H9 (cell line): ENCODE results near the gene TRIM2. TPM values are rescaled to one million over a fixed set of nuclear protein-coding genes. Genes with fewer than 3 reads are reported as not detected.

Experiments used
- DNase-seq: peaks from one replicate; pipeline ENCODE4 v3.0.0-alpha.2; 2017
- H2AFZ ChIP-seq: one replicate; pipeline ENCODE4 v1.6.1; 2013; ENCODE audit warnings: mild to moderate bottlenecking, low read length, control low read depth, moderate library complexity
- H2AK5ac ChIP-seq: 2 replicates; pipeline ENCODE4 v1.6.1; 2013; ENCODE audit warnings: low read length, control low read depth, mixed read lengths; ENCODE audit not compliant: insufficient read length
- H2BK120ac ChIP-seq: one replicate; pipeline ENCODE4 v1.6.1; 2013; ENCODE audit warnings: low read depth, mild to moderate bottlenecking, low read length, control low read depth, inconsistent platforms; ENCODE audit not compliant: poor library complexity, severe bottlenecking
- H2BK12ac ChIP-seq: 2 replicates; pipeline ENCODE4 v1.6.1; 2013; ENCODE audit warnings: low read length, control low read depth, mixed read lengths, low read depth; ENCODE audit not compliant: insufficient read length
- H2BK15ac ChIP-seq: 2 replicates; pipeline ENCODE4 v1.6.1; 2013; ENCODE audit warnings: low read depth, low read length, control low read depth
- H2BK20ac ChIP-seq: one replicate; pipeline ENCODE4 v1.6.1; 2013; ENCODE audit warnings: low read depth, mild to moderate bottlenecking, low read length, control low read depth, inconsistent platforms; ENCODE audit not compliant: poor library complexity, severe bottlenecking
- H2BK5ac ChIP-seq: 2 replicates; pipeline ENCODE4 v1.6.1; 2013; ENCODE audit warnings: low read length, control low read depth, mixed read lengths; ENCODE audit not compliant: insufficient read length
- H3K14ac ChIP-seq: 2 replicates; pipeline ENCODE4 v1.6.1; 2013; ENCODE audit warnings: low read length, control low read depth; ENCODE audit not compliant: insufficient read depth
- H3K18ac ChIP-seq: 2 replicates; pipeline ENCODE4 v1.6.1; 2013; ENCODE audit warnings: low read depth, mild to moderate bottlenecking, mixed read lengths, low read length, control low read depth; ENCODE audit not compliant: insufficient read length
- H3K23ac ChIP-seq: 2 replicates; pipeline ENCODE4 v1.6.1; 2013; ENCODE audit warnings: low read length, control low read depth, mixed read lengths, low read depth; ENCODE audit not compliant: insufficient read length
- H3K23me2 ChIP-seq: 2 replicates; pipeline ENCODE4 v1.6.1; 2013; ENCODE audit warnings: low read depth, mild to moderate bottlenecking, mixed read lengths, low read length, control low read depth; ENCODE audit not compliant: insufficient read length, poor library complexity, severe bottlenecking
- H3K27ac ChIP-seq: 2 replicates; pipeline ENCODE4 v1.5.1; 2013; ENCODE audit warnings: low read length, control low read depth, mixed read lengths, low read depth; ENCODE audit not compliant: insufficient read length
- H3K27me3 ChIP-seq: 2 replicates; pipeline ENCODE4 v1.6.1; 2013; ENCODE audit warnings: low read length, control low read depth, inconsistent platforms; ENCODE audit not compliant: insufficient read depth
- H3K4ac ChIP-seq: 2 replicates; pipeline ENCODE4 v1.6.1; 2013; ENCODE audit warnings: low read depth, mild to moderate bottlenecking, control low read depth, inconsistent platforms, low read length, moderate library complexity
- H3K4me1 ChIP-seq: 2 replicates; pipeline ENCODE4 v1.6.1; 2013; ENCODE audit warnings: low read length, control low read depth, inconsistent platforms; ENCODE audit not compliant: insufficient read depth
- H3K4me2 ChIP-seq: 2 replicates; pipeline ENCODE4 v1.6.1; 2013; ENCODE audit warnings: low read length, control low read depth, mixed read lengths; ENCODE audit not compliant: insufficient read length, insufficient read depth
- H3K56ac ChIP-seq: 2 replicates; pipeline ENCODE4 v1.6.1; 2013; ENCODE audit warnings: low read depth, mild to moderate bottlenecking, mixed read lengths, low read length, control low read depth; ENCODE audit not compliant: insufficient read length
- H3K79me1 ChIP-seq: 2 replicates; pipeline ENCODE4 v1.6.1; 2013; ENCODE audit warnings: low read depth, mild to moderate bottlenecking, moderate library complexity, low read length, control low read depth, inconsistent platforms; ENCODE audit not compliant: insufficient read depth, poor library complexity, severe bottlenecking
- H3K79me2 ChIP-seq: 2 replicates; pipeline ENCODE4 v1.6.1; 2013; ENCODE audit warnings: low read length, control low read depth, inconsistent platforms; ENCODE audit not compliant: insufficient read depth
- H3K9ac ChIP-seq: 2 replicates; pipeline ENCODE4 v1.6.1; 2013; ENCODE audit warnings: low read length, control low read depth, mixed read lengths; ENCODE audit not compliant: insufficient read length; ENCODE audit errors: extremely low read depth
- H3K9me3 ChIP-seq: one replicate; pipeline ENCODE4 v1.6.1; 2013; ENCODE audit warnings: low read depth, low read length, inconsistent platforms; ENCODE audit not compliant: control insufficient read depth
- H3T11ph ChIP-seq: one replicate; pipeline ENCODE4 v1.6.1; 2013; ENCODE audit warnings: mild to moderate bottlenecking, low read length, control low read depth, inconsistent platforms
- H4K20me1 ChIP-seq: one replicate; pipeline ENCODE4 v1.6.1; 2013; ENCODE audit not compliant: control insufficient read depth, insufficient read length, insufficient read depth
- H4K5ac ChIP-seq: 2 replicates; pipeline ENCODE4 v1.6.1; 2013; ENCODE audit warnings: low read depth, mild to moderate bottlenecking, mixed read lengths, low read length, control low read depth; ENCODE audit not compliant: insufficient read length
- H4K8ac ChIP-seq: replicated peaks from 2 replicates; pipeline ENCODE4 v1.6.1; 2013; ENCODE audit warnings: low read length, control low read depth, mixed read lengths, low read depth; ENCODE audit not compliant: insufficient read length
- H4K91ac ChIP-seq: 2 replicates; pipeline ENCODE4 v1.6.1; 2013; ENCODE audit warnings: low read depth, mild to moderate bottlenecking, moderate library complexity, mixed read lengths, low read length, control low read depth; ENCODE audit not compliant: insufficient read length
- H3K27ac Mint-ChIP-seq, 3 experiments: 2 replicates in 2 of 3; 3 replicates in 1 of 3; pipeline ENCODE4 v1.8.0; 2020 to 2021; ENCODE audit warnings: mixed read lengths in 3 of 3, mild to moderate bottlenecking in 1 of 3, moderate library complexity in 1 of 3
- H3K27me3 Mint-ChIP-seq: 2 replicates; pipeline ENCODE4 v1.8.0; 2021; ENCODE audit warnings: low read depth, mild to moderate bottlenecking, moderate library complexity, mixed read lengths
- H3K36me3 Mint-ChIP-seq, 3 experiments: 2 replicates in 2 of 3; 3 replicates in 1 of 3; pipeline ENCODE4 v1.8.0; 2020 to 2021; ENCODE audit warnings: low read depth in 3 of 3, mixed read lengths in 3 of 3; ENCODE audit not compliant: insufficient read depth in 1 of 3
- H3K4me1 Mint-ChIP-seq, 2 experiments: 2 replicates each; pipeline ENCODE4 v1.8.0; 2020; ENCODE audit warnings: mixed read lengths in 2 of 2
- H3K4me3 Mint-ChIP-seq, 2 experiments: 2 replicates in 1 of 2; 3 replicates in 1 of 2; pipeline ENCODE4 v1.8.0; 2020 to 2021; ENCODE audit warnings: mild to moderate bottlenecking in 2 of 2, mixed read lengths in 2 of 2, moderate library complexity in 1 of 2
- H3K9me3 Mint-ChIP-seq, 2 experiments: 2 replicates in 1 of 2; 3 replicates in 1 of 2; pipeline ENCODE4 v1.8.0; 2020; ENCODE audit warnings: mild to moderate bottlenecking in 2 of 2, mixed read lengths in 2 of 2, moderate library complexity in 1 of 2
- WGBS: extraction: QIAGEN DNeasy Blood & Tissue Kit; methylation state at CpG from one replicate; pipeline ENCODE4 v1.1.7; 2013; ENCODE audit warnings: missing lambda C conversion rate, low lambda C conversion rate, mixed read lengths; ENCODE audit not compliant: insufficient read length; ENCODE audit errors: extremely low coverage; 5-methylcytosine and 5-hydroxymethylcytosine counted together
- total RNA-seq: library from RNA; stranded (reverse); gene quantifications from 2 replicates; pipeline ENCODE4 v1.2.1, GENCODE V29; 2021
- TF ChIP-seq, protein P1 (sequence below): fragments of 200-600 bp; sonication (generic); conservative IDR thresholded peaks from 3 replicates; pipeline ENCODE4 v1.8.0; 2021; ENCODE audit warnings: antibody characterized with exemption, mild to moderate bottlenecking

The TRIM2 gene
- total RNA-seq, 1 experiment from 2014 or later = 28.9 TPM

GRCh38 chr4:153349206-153349805 is 145.1 kb downstream of the TRIM2 start:
- Histone ChIP-seq H3K23ac (no peak overlapping the region), H2AFZ (no peak overlapping the region), H4K91ac (no peak overlapping the region), H2BK12ac (no peak overlapping the region), H3K23me2 (peaks cover 6% of the 10 kb centered on the region), H3K4me2 (no peak overlapping the region), H3K14ac (no peak overlapping the region), H3T11ph (no peak overlapping the region), H3K56ac (no peak overlapping the region), H3K27me3 (no peaks in the 10 kb centered on the region), H3K79me2 (peaks cover 10% of the 10 kb centered on the region; the same call in 1 of the 2 replicates), H3K9ac (no peak overlapping the region), H4K5ac (no peak overlapping the region), H4K8ac (no peak overlapping the region), H2BK15ac (no peak overlapping the region), H3K4me1 (no peaks in the 10 kb centered on the region; the same call in 1 of the 2 replicates), H2AK5ac (no peak overlapping the region), H2BK20ac (no peak overlapping the region), H4K20me1 (no peaks in the 10 kb centered on the region), H2BK5ac (no peak overlapping the region), H3K18ac (no peak overlapping the region), H3K4ac (no peak overlapping the region), H2BK120ac (no peak overlapping the region), H3K9me3 (no peaks in the 10 kb centered on the region), H3K79me1 (peaks cover 5% of the 10 kb centered on the region), H3K27ac (no peak overlapping the region)
- no peak overlapping the region for H3K4me3 Mint-ChIP-seq
- no peaks in the 10 kb centered on the region for H3K9me3 Mint-ChIP-seq
- no CpG with 5 or more reads among the region's 1 CpG for WGBS
- H3K4me1 Mint-ChIP-seq = peaks cover 28 to 34% of the 10 kb centered on the region in 2 experiments
- no peaks in the 10 kb centered on the region; the same call in 1 of the 2 replicates for H3K27me3 Mint-ChIP-seq
- TF ChIP-seq, protein P1, sequence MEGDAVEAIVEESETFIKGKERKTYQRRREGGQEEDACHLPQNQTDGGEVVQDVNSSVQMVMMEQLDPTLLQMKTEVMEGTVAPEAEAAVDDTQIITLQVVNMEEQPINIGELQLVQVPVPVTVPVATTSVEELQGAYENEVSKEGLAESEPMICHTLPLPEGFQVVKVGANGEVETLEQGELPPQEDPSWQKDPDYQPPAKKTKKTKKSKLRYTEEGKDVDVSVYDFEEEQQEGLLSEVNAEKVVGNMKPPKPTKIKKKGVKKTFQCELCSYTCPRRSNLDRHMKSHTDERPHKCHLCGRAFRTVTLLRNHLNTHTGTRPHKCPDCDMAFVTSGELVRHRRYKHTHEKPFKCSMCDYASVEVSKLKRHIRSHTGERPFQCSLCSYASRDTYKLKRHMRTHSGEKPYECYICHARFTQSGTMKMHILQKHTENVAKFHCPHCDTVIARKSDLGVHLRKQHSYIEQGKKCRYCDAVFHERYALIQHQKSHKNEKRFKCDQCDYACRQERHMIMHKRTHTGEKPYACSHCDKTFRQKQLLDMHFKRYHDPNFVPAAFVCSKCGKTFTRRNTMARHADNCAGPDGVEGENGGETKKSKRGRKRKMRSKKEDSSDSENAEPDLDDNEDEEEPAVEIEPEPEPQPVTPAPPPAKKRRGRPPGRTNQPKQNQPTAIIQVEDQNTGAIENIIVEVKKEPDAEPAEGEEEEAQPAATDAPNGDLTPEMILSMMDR = no peak
- peaks cover 3 to 7% (median 5%) of the 10 kb centered on the region in 3 experiments; a peak in 4 of 7 replicates for H3K36me3 Mint-ChIP-seq
- H3K27ac Mint-ChIP-seq = no peak overlapping the region; a peak in 2 of 7 replicates
- no peak for DNase-seq
